GM15510 (cell line): ENCODE data around the gene SLC30A2.

ENCODE experiments used
- POLR2A ChIP-seq: IDR thresholded peaks from 3 replicates; pipeline ENCODE4 v1.6.1; 2011; ENCODE audit warnings: borderline replicate concordance; ENCODE audit not compliant: insufficient read length; ENCODE audit errors: extremely low read depth

Gene SLC30A2

DNA sequence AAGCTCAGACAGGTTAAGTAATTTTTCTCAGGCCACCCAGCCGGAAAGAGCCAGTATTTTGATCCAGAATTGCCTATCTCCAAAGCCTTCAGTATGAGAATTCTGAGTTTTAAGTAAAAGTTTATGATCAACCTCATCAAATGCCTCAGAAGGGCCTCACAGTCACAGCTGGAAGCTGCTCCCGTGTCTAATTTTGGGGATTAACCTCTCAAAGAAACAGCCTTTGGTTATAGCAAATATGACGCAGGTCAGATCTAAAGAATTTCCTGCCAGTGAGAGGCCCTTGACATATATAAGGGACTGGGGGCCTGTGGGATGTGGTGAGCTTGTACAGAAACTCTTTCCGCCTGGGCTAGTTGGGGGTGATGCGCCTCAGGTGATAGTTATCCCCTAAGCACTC lies 22.1 kb downstream of the SLC30A2 start:
- no peak for TF ChIP-seq POLR2A

DNA sequence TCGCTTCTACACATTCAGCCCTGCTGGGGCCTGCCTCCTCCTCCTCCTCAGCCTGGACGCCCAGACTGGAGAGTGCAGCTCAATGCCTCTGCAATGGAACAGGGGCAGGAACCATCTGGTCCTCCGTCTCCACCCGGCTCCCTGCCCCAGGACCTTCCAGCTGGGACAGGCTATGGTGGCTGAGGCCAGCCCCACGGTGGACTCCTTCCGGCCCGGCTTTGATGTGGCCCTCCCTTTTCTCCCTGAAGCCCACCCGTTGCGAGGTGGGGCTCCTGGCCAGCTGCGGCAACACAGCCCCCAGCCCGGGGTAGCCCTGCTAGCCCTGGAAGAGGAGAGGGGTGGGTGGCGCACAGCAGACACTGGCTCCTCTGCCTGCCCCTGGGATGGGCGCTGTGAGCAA lies 22.9 kb downstream of the SLC30A2 start:
- TF ChIP-seq POLR2A, result no peak

- no peak for TF ChIP-seq POLR2A
These were observed 23.5 kb downstream of the SLC30A2 start for GRCh38 chr1:26022404-26022779.

DNA sequence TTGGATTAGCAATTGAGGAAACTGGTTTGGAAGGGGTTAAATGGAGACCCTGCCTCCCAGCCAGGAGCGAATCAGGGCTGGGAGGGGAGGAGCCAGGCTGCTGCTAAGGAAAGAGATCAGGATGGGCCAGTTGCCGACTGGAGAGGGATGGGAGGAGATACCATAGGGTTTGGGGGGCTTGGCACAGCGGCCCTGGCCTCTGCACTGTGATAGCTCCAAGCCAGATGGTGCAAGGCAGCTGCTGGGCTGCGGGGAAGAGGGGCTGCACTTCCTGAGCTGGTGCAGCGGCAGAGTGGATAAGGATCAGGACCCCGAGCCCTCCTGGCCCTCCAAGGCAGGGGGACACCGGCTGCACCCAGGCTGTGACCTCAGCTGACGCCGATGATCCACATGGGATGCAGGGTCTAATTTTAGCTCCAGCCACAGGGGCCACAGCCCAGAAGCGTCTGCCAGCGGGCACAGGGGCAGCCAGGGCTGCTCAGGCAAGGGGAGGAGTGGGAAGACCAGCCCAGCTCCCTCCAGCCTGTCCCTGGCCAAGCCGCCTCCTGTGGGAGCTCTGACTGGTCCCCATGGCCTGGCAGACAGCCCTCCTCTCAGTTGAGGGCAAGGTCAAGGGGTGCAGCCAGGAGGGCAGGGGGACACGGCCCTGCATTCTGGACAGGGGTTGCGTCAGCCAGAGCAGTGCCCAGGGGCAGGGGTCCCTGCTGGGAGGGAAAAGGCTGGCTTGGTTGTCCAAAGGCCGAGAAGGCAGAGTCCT lies 24.1 kb downstream of the SLC30A2 start, which contains the start of gene EXTL1:
Gene EXTL1, plus strand, starts transcription at position 129 of the 757 bp plus-strand sequence. CDS start 872 bp downstream, outside the sequence.
- TF ChIP-seq POLR2A, result no peak

DNA sequence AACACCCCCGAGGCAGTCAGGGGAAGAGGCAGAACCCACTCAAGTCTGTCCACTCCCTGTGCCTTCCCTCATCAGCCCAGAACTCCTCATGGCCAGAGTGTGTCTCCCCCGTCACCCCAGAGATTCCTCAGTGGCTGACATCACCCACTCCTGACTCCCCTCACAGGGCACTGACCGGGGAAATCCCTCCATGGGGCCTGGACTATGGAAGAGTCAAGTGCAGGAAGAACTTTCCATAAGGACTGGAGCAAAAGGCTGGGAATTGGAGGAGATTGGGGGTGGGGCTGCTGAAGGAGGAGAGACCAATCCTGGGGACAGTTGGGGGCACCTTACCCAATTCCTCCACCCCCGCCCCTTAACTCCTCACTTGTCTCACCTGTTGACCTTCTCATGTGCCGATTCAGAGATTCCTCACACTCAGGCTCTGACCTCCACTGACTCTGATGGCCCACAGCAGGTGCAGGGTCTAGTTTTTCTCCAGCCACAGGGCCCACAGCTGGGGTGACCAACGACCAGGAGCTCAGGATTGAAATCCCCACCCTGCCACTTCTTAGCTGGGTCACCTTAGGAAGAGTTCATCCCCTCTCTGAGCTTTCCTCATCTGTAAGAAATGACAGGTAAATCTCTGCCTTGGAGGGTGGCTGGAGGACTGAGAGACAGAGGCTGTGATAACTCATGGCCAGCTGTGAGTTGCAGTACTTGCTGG lies 24.8 kb downstream of the SLC30A2 start:
- TF ChIP-seq POLR2A, result no peak

DNA sequence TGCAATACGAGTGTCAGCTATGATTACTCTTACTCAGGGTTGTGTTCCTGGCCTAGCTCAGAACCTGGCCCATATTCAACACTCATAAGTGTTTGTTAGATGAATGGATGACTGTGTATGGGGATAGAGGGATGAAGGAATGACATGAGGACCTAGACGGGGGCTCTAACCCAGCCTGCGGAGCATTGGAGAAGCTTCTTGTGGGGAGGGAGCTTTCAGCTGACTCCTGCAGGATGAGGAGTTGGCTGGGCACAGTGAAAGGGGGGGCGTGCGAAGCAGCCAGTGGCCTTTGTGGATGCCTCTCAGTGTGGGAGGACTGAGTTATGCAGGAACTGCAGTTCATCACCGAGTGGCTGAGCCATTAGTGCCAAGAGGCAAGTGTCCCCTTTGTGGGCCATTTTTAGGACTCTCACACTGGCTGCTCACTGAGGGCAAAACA lies 25.6 kb downstream of the SLC30A2 start:
- TF ChIP-seq POLR2A, result no peak

- TF ChIP-seq POLR2A, result no peak
These were observed 26.1 kb downstream of the SLC30A2 start for GRCh38 chr1:26019641-26020315.

- TF ChIP-seq POLR2A, result no peak
These were observed 28.3 kb downstream of the SLC30A2 start for GRCh38 chr1:26017606-26018005.

DNA sequence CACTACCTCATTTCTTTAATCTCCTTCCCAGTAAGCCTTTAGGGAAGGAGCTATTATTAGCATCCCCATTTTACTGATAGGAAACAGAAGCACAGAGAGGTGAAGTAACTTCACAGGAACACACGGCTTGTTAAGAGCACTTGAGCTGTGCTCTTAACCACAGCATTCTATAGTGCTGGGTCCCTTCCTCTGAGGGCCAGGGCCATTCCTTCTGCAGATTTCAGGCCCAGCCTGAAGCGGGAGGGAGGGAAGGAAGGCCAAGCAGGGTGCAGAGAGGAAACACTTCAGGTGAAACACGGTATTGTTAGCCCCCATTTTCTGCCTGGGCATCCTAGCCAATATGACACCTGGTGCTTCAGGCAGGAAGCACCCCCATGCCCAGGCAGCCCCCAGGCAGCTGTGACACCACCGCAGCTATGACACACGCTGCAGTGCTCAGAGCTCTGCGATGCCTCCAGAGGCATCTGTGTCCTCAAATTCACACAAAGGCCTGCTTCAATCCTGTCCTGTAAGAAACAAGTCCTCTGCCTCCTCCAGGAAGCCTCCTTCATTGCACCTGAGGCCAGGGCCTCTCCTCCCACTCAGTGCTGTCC lies 28.9 kb downstream of the SLC30A2 start:
- TF ChIP-seq POLR2A, result no peak

- no peak for TF ChIP-seq POLR2A
These were observed 29.5 kb downstream of the SLC30A2 start for GRCh38 chr1:26016258-26016952.

GRCh38 chr1:26015358-26015757 lies 30.6 kb downstream of the SLC30A2 start:
- no peak for TF ChIP-seq POLR2A

DNA sequence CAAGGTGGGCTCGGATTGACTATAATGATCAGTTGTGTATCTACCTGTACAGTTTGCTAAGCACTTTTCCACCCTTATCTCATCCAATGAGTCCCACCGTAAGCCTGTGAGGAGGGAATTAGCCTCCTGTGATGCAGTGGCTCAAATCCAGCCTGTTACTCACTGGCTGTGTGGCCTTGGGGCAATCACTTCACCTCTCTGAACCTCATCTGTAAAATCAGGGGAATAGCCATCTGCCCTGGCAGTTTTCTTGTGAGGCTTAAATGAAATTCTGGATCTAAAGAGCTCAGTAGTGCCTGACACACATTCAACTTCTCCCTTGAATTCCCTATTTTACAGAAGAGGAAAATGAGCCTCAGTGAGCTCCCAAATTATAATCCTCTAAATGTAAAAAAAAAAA lies 31.7 kb downstream of the SLC30A2 start:
- TF ChIP-seq POLR2A, result no peak

DNA sequence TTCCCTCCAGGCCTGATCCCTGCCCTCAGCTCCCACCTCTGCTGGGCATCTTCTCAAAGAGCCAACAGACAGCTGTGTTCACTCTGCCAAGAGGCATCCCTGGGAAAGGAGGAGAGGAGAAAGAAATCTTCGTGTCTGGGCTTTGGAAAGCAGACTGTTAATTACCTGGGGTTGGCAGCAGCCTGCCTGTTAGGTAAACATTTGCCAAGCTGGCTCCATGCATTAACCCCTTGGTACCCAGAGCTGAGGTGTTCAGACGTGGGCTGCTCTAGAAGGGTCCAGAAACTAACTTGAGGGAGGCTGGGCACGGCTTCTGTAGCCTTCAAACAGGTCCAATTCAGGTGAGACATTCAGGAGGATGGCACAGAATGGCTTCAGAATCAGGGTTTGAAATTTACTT lies 33.1 kb downstream of the SLC30A2 start:
- no peak for TF ChIP-seq POLR2A

- no peak for TF ChIP-seq POLR2A
These were observed 35.1 kb downstream of the SLC30A2 start for GRCh38 chr1:26010825-26011224.
